Measurements from ENCODE around the gene CDK17. TPM values are rescaled to one million over a fixed set of nuclear protein-coding genes. Genes with fewer than 3 reads are reported as not detected.

Gene CDK17
- total and polyA plus RNA-seq, 9 of the 15 experiments (the other 6 are each of a cell fraction or from before 2014, with no cell fraction given): 4.8 to 39.3 (median 21.6) TPM

- TF ChIP-seq PRDM10 (IDR thresholded peaks at IDR 0.05; ENCODE audit: partially characterized antibody) (peak; percentile 90), TEAD4 (IDR thresholded peaks at IDR 0.05; ENCODE audit: low read length) (no peak; the same call in 1 of the 2 replicates), TEAD4 (CRISPR knock-in tag; IDR thresholded peaks at IDR 0.05; ENCODE audit: borderline replicate concordance) (no peak), TAF1 (IDR thresholded peaks at IDR 0.05; ENCODE audit: control insufficient read depth, extremely low read depth, insufficient read depth, low read length, severe bottlenecking) (peak; percentile 65), SFPQ (IDR thresholded peaks at IDR 0.05; ENCODE audit: low read depth, low read length) (no peak), KHSRP (IDR thresholded peaks at IDR 0.05) (no peak), TGIF2 (CRISPR knock-in tag; IDR thresholded peaks at IDR 0.05) (no peak), ZNF212 (CRISPR knock-in tag; IDR thresholded peaks at IDR 0.05) (no peak), ARID2 (IDR thresholded peaks at IDR 0.05) (no peak), FUS (optimal IDR thresholded peaks at IDR 0.05; ENCODE audit: low read depth, low read length) (peak; percentile 68), HDAC8 (tag; IDR thresholded peaks at IDR 0.05) (no peak), ZNF507 (tag; conservative IDR thresholded peaks at IDR 0.05) (no peak), HDAC2 (IDR thresholded peaks at IDR 0.05) (no peak), SREBF1 (IDR thresholded peaks at IDR 0.05; ENCODE audit: borderline replicate concordance, low read depth, low read length) (no peak), ZNF197 (CRISPR knock-in tag; IDR thresholded peaks at IDR 0.05; ENCODE audit: low read depth) (0 out of 2 replicates have a peak, but pooled peaks have one; percentile 43), MEIS2 (IDR thresholded peaks at IDR 0.05; ENCODE audit: partially characterized antibody) (peak; percentile 30), CEBPB (tag; IDR thresholded peaks at IDR 0.05) (peak; percentile 80)
- TF ChIP-seq, protein P1, sequence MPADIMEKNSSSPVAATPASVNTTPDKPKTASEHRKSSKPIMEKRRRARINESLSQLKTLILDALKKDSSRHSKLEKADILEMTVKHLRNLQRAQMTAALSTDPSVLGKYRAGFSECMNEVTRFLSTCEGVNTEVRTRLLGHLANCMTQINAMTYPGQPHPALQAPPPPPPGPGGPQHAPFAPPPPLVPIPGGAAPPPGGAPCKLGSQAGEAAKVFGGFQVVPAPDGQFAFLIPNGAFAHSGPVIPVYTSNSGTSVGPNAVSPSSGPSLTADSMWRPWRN (IDR thresholded peaks at IDR 0.05; ENCODE audit: low read depth): peak; percentile 37; the same call in 1 of the 2 replicates
- TF ChIP-seq, protein P2, sequence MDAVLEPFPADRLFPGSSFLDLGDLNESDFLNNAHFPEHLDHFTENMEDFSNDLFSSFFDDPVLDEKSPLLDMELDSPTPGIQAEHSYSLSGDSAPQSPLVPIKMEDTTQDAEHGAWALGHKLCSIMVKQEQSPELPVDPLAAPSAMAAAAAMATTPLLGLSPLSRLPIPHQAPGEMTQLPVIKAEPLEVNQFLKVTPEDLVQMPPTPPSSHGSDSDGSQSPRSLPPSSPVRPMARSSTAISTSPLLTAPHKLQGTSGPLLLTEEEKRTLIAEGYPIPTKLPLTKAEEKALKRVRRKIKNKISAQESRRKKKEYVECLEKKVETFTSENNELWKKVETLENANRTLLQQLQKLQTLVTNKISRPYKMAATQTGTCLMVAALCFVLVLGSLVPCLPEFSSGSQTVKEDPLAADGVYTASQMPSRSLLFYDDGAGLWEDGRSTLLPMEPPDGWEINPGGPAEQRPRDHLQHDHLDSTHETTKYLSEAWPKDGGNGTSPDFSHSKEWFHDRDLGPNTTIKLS (IDR thresholded peaks at IDR 0.05; ENCODE audit: borderline replicate concordance, low read depth): no peak
Measured at GRCh38 chr12:96399120-96399918, 920 bp downstream of the CDK17 start (continued).

Measured in K562 (cell line).